DND-41 (cell line): ENCODE results near the gene PLEKHO2.
A peak's percentile ranks its signal among the peaks of the same experiment; 100 is the strongest.
"Not testable (repeated sequence)": the region's sequence is repeated elsewhere in the genome, so short reads cannot be mapped to it uniquely, and the experiment has no call there.

Experiments used
- ATAC-seq: fragments of 200-7000 bp; cut with Tn5 transposase; 3 replicates; pipeline ENCODE4 v1.9.1; 2021; ENCODE audit warnings: low read depth; ENCODE audit not compliant: insufficient read depth
- DNase-seq: peaks from one replicate; pipeline ENCODE4 v3.0.0-alpha.2; 2020
- H2AFZ ChIP-seq: 2 replicates; pipeline ENCODE4 v1.6.0; 2012; ENCODE audit warnings: low read depth, low read length
- H3K27ac ChIP-seq: 2 replicates; pipeline ENCODE4 v1.5.1; 2012; ENCODE audit warnings: low read length, inconsistent platforms
- H3K27me3 ChIP-seq: fragments of 200-600 bp; sonication (generic); 2 replicates; pipeline ENCODE4 v1.6.0; 2012; ENCODE audit warnings: low read length, mild to moderate bottlenecking, inconsistent platforms; ENCODE audit not compliant: insufficient read depth, poor library complexity
- H3K36me3 ChIP-seq: 2 replicates; pipeline ENCODE4 v1.5.1; 2012; ENCODE audit warnings: low read length, inconsistent platforms; ENCODE audit not compliant: insufficient read depth
- H3K4me1 ChIP-seq: 2 replicates; pipeline ENCODE4 v1.5.1; 2012; ENCODE audit warnings: mild to moderate bottlenecking, low read length; ENCODE audit not compliant: insufficient read depth
- H3K4me2 ChIP-seq: 2 replicates; pipeline ENCODE4 v1.6.0; 2012; ENCODE audit warnings: mild to moderate bottlenecking, moderate library complexity, low read length, inconsistent platforms; ENCODE audit not compliant: insufficient read depth
- H3K4me3 ChIP-seq, 2 experiments: fragments of 200-600 bp in 1 of 2; shearing (Covaris generic) in 1 of 2; 2 replicates each; pipeline ENCODE4 v1.5.1; 2012 to 2016; ENCODE audit warnings: inconsistent platforms in 2 of 2, low read length in 2 of 2, mild to moderate bottlenecking in 2 of 2, low read depth in 1 of 2, moderate library complexity in 1 of 2
- H3K79me2 ChIP-seq: 2 replicates; pipeline ENCODE4 v1.6.0; 2012; ENCODE audit warnings: low read length, inconsistent platforms; ENCODE audit not compliant: insufficient read depth
- H3K9ac ChIP-seq: 2 replicates; pipeline ENCODE4 v1.6.0; 2012; ENCODE audit warnings: low read depth, mild to moderate bottlenecking, inconsistent platforms, low read length, moderate library complexity
- H3K9me3 ChIP-seq: 2 replicates; pipeline ENCODE4 v1.5.1; 2012; ENCODE audit warnings: low read length, moderate library complexity, mild to moderate bottlenecking, inconsistent platforms; ENCODE audit not compliant: insufficient read depth, severe bottlenecking
- H4K20me1 ChIP-seq: 2 replicates; pipeline ENCODE4 v1.6.0; 2012; ENCODE audit warnings: low read length; ENCODE audit not compliant: insufficient read depth
- CTCF ChIP-seq: IDR thresholded peaks from 2 replicates; pipeline ENCODE4 v1.5.1; 2012; ENCODE audit warnings: borderline replicate concordance, low read length, moderate library complexity, mild to moderate bottlenecking; ENCODE audit not compliant: poor library complexity, severe bottlenecking; ENCODE audit errors: extremely low read depth
- EZH2 ChIP-seq: IDR thresholded peaks from 3 replicates; pipeline ENCODE4 v1.6.1; 2012; ENCODE audit warnings: borderline replicate concordance, low read depth, mild to moderate bottlenecking, moderate library complexity, low read length, inconsistent platforms; ENCODE audit not compliant: severe bottlenecking

The PLEKHO2 gene

GRCh38 chr15:64809649-64810496 lies 31.8 kb upstream of the PLEKHO2 start:
- Histone ChIP-seq H3K4me3 (no peak overlapping the region), H2AFZ (no peak overlapping the region), H3K36me3 (no peaks in the 10 kb centered on the region), H3K9ac (no peak overlapping the region), H3K4me2 (no peak overlapping the region), H3K27ac (no peak overlapping the region), H4K20me1 (no peaks in the 10 kb centered on the region), H3K4me1 (no peaks in the 10 kb centered on the region), H3K9me3 (no peaks in the 10 kb centered on the region), H3K27me3 (no peaks in the 10 kb centered on the region), H3K79me2 (no peaks in the 10 kb centered on the region)
- TF ChIP-seq CTCF (peak; percentile 93), EZH2 (no peak)
- DNase-seq (peak; percentile 72), ATAC-seq (peak; percentile 91)

- no peak for TF ChIP-seq EZH2
- TF ChIP-seq CTCF = no peak
- no peak for DNase-seq
- no peaks in the 10 kb centered on the region for H3K36me3 ChIP-seq
- H2AFZ ChIP-seq = no peak overlapping the region
- no peaks in the 10 kb centered on the region for H3K4me1 ChIP-seq
- H3K9me3 ChIP-seq = no peaks in the 10 kb centered on the region
- no peak overlapping the region for H3K4me3 ChIP-seq
- H3K79me2 ChIP-seq = no peaks in the 10 kb centered on the region
- no peak for ATAC-seq
- no peaks in the 10 kb centered on the region for H3K27me3 ChIP-seq
- no peak overlapping the region for H3K27ac ChIP-seq
- H3K9ac ChIP-seq = no peak overlapping the region
- H3K4me2 ChIP-seq = no peak overlapping the region
- no peaks in the 10 kb centered on the region for H4K20me1 ChIP-seq
Observed at GRCh38 chr15:64810497-64811326, 31.0 kb upstream of the PLEKHO2 start.

GRCh38 chr15:64813075-64813474 lies 28.6 kb upstream of the PLEKHO2 start:
- Histone ChIP-seq H3K4me1 (no peaks in the 10 kb centered on the region), H3K9me3 (no peaks in the 10 kb centered on the region), H2AFZ (no peak overlapping the region), H3K36me3 (peaks cover 3% of the 10 kb centered on the region), H3K4me3 (no peak overlapping the region), H3K9ac (no peak overlapping the region), H3K4me2 (no peak overlapping the region), H3K27ac (no peak overlapping the region), H4K20me1 (no peaks in the 10 kb centered on the region), H3K79me2 (no peaks in the 10 kb centered on the region), H3K27me3 (no peaks in the 10 kb centered on the region)
- no peak for DNase-seq
- no peak for ATAC-seq
- TF ChIP-seq EZH2 = no peak
- TF ChIP-seq CTCF = no peak

- not testable (repeated sequence) for H3K79me2 ChIP-seq, DNase-seq, H3K27ac ChIP-seq, H3K36me3 ChIP-seq, H3K4me1 ChIP-seq, H3K4me2 ChIP-seq, H4K20me1 ChIP-seq, H3K27me3 ChIP-seq, H3K9ac ChIP-seq, ATAC-seq, H3K4me3 ChIP-seq, H2AFZ ChIP-seq, H3K9me3 ChIP-seq
Observed at GRCh38 chr15:64814283-64814682, 27.4 kb upstream of the PLEKHO2 start.

- H3K9ac ChIP-seq, H3K4me2 ChIP-seq, H3K4me1 ChIP-seq, H3K4me3 ChIP-seq, H3K27me3 ChIP-seq, H2AFZ ChIP-seq, H4K20me1 ChIP-seq, H3K9me3 ChIP-seq, H3K79me2 ChIP-seq, ATAC-seq, H3K27ac ChIP-seq, DNase-seq: not testable (repeated sequence)
- peaks cover 15% of the 10 kb centered on the region for H3K36me3 ChIP-seq
Observed at GRCh38 chr15:64814965-64815364, 26.8 kb upstream of the PLEKHO2 start.
